Suppressor macrophage (primary cell): ENCODE results near the gene CHTOP.
A peak's percentile ranks its signal among the peaks of the same experiment; 100 is the strongest.

Experiments
- DNase-seq, 4 experiments: peaks; one replicate each; pipeline ENCODE4 v3.0.0-alpha.2; 2020 to 2022

CHTOP gene

GRCh38 chr1:153612755-153613331 is 21.0 kb upstream of the CHTOP start, which contains the start of gene S100A16:
Gene S100A16 (minus strand): TSS chr1:153613137. CDS start chr1:153608151, 4,986 bp downstream.
- no peak for DNase-seq

- DNase-seq = no peak
Observed at GRCh38 chr1:153613406-153613805, 20.5 kb upstream of the CHTOP start.

- DNase-seq = no peak
Observed at GRCh38 chr1:153614189-153614900, 19.5 kb upstream of the CHTOP start.

DNA sequence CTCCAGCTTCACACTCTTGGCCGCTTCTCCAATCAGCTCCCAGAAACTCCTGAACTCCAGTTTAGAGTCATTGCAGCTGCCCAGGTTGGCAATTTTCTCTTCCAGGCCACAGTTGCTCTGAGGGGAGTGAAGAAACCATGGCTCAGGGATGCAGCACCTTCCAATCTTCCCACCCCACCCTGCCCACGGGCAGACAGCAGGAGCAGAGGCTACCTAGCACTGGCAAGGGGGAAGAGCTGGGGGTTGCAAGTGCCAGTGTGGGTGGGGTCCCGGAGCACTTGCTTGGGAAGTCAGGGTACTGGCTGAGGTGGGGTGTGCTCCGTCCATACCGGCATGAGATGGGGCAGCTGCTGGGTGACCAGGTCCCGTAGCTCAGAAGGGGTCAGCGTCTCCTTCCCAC is 19.0 kb upstream of the CHTOP start:
- DNase-seq = no peak

- DNase-seq = no peak
Observed at GRCh38 chr1:153615406-153615805, 18.5 kb upstream of the CHTOP start.

- no peak for DNase-seq
Observed at GRCh38 chr1:153616144-153616916, 17.5 kb upstream of the CHTOP start, which contains the start of gene S100A14. Gene S100A14 (minus strand): TSS chr1:153616325. CDS start chr1:153615858, 467 bp downstream.

DNA sequence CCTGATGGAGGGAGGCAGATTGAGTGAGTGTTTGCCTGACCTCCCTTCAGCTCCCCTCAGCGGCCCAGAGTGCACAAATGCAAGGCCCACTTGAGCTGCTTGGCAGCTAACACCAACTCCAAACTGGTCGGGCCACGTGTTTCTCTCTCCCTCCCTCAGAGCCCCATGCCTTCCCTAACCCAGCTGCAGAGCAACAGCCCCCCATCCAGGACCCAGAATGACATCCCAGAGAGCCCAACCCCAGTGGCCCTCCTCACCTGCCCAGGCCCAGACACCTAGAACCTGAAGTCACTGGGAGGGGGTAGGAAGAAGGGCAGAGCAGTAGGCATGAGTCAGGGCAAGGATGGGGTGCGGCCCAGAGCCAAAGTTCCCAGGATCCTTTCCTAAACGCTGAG is 17.0 kb upstream of the CHTOP start:
- no peak for DNase-seq

GRCh38 chr1:153617663-153618062 is 16.2 kb upstream of the CHTOP start:
- DNase-seq = peak; percentile 72 to 94 (median 82)

DNA sequence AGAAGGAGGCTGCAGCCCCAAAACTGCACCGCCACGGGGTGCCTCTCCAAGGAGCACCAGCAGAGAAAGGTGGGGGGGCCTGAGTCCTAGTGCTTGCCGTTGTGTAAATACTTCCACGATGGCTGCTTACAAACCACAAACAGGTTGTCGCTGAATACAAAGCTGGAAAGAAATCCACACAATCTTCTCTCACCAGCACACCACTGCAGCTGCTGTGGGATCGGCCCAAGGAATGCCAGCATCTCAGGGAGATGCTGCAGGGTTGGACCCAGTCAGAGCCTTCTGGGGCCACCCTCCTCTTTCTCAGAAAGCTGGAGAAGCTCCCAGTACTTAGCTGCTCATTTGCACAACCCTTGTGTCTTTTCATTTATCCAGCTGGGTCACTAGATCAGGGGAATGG is 14.7 kb upstream of the CHTOP start:
- DNase-seq = no peak

- peak; percentile 57 to 86 (median 76) for DNase-seq
Observed at GRCh38 chr1:153623101-153623500, 10.8 kb upstream of the CHTOP start.

- DNase-seq = no peak
Observed at GRCh38 chr1:153624965-153625611, 8.8 kb upstream of the CHTOP start.

DNA sequence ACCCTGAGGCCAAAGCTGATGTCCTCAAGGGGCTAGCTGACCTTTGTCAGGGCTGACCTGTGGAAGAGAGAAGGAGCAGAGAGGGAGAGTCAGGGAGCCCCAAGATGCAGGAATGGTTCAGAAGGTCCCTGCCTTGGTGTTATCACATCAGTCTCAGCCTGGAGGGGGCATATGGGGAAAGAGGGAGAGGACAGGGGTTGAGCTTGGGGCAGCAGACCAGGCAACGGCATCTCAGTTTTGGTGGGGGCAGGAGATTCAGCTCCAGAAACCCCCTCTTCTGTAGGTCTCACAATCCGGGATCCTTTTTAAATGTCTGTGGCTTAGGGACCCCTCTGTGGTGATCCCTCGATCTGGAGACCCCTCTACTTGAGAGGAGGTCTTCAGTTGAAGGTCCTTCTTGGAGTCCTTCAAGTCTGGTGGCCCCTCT is 7.4 kb upstream of the CHTOP start:
- DNase-seq = no peak

DNA sequence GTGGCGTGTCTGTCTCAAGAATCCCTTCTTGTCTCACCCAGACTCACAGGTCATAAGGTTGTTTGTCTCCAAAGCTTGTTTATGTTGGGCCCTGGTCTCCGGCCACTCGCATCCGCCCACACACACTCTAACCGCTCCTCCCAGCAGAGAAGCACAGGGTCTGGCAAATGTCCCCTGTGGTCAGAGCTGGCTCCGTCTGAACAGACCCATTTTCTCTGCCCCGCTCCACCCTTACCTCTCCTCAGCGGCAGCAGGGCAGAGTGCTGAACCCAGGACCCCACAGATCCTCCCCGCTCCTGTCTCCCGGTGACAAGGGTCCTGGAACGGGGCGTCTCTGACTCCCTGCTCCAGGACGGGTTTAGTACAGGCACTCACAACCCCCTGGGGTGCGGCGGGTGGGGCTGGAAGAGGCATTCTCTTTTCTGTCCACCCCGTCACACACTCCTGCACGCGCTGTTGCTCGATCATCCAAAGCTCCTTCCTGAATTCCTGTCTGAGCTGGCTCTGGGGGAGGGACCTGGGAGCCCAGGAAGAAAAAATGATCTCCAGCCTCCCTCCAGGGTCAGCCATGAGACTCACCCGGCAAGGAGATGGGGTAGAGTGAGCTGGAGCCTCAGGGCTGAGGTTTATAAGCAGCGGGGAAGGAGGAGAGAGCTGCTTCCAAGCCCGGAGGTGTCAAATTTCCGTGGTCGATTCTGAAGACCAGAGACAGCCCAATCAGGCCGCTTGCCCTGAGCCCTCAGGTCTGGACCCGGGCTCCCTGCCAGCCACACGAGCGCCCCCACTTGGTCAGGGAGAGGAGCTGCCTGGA is 6.8 kb upstream of the CHTOP start, which contains the start of gene S100A13:
TSS of gene S100A13 (minus strand) at position 602 of the 811 bp plus-strand sequence. CDS start 1,033 bp downstream, outside the sequence.
- peak in 2 of 4 experiments; percentile 60 to 61 for DNase-seq

- no peak for DNase-seq
Observed at GRCh38 chr1:153627715-153628626, 5.9 kb upstream of the CHTOP start, which contains the start of gene S100A1. Gene S100A1 (plus strand): TSS chr1:153628434. CDS start chr1:153630522, 2,088 bp downstream.

DNA sequence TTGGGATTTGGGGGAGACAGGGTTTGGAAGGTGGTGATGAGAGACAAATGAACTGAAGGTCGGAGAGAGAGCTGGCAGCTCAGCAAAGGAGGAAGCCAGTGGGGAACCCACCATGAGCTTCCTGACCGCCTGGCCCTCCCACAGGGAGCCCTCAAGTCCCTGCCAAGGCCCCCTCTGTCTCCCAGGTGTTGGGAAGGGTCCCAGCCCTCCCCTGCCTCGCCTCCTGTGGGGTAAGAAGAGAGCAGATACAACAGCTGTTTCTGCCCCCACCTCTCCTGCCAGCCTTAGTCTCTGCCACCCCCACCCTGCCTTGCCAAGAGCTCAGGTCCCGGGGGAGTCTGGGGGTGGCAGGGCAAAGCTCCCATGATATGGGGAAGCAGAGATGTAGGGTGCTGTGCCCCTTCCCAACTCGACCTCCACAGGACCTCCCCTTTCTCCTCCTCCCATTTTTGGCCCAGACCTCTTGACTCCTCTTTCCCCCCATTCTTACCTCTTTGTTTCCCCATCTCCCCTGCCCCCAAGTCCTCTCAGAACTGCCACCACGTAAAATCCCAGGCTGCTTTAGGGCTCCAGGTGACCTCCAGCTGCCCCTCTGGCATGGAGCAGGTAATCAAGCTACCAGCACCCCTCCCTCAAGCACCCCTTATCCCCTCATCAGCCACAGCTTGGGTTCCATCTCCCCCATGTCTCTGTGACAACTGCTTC is 5.1 kb upstream of the CHTOP start:
- no peak for DNase-seq

DNA sequence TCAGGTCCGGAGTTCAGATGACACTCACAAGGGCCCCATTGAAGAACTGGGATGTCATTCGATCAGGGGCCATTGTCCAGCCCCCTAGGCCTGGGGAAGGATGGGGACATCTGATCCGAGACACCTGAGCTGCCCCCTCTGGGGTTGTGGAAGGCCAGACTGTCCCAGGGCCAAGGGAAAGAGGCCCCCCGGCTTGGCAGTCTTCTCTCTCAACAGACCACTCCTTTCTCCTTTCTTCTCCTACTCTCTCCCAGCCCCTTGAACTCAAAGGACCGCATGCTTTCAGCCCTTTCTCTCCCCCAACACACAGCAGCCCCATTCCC is 4.6 kb upstream of the CHTOP start:
- DNase-seq = no peak

DNA sequence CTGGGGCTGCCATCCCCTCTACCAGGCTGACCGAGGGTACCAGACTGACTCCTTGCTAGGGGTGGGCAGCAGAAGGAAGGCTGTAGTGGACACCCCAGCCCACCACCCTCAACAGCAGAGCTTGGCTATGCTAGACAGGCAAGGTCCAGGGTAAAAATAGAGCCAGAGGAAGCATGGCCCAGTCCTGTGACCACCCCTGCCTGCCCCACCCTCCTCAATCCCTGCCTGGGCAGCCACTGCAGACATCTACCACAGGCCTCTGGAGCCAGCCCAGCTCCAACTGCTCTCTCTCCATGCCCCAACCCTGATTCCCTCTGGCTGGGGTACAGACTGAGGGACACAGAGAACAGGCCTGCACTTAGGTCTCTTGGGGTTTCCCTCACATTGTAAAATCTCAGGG is 3.9 kb upstream of the CHTOP start:
- peak in 2 of 4 experiments; percentile 31 to 41 for DNase-seq

GRCh38 chr1:153630384-153630783 is 3.5 kb upstream of the CHTOP start:
- no peak for DNase-seq

- peak in 1 of 4 experiments; percentile 39 for DNase-seq
Observed at GRCh38 chr1:153631047-153632022, 2.5 kb upstream of the CHTOP start.
